HL-60 (cell line): ENCODE results near the gene MYO16.
"Not testable (repeated sequence)": the region's sequence is repeated elsewhere in the genome, so short reads cannot be mapped to it uniquely, and the experiment has no call there.

Experiments
- DNase-seq, 2 experiments: peaks; one replicate each; pipeline ENCODE4 v3.0.0-alpha.2; 2010 to 2020; ENCODE audit warnings: low read depth in 1 of 2, low spot score in 1 of 2
- H3K27ac ChIP-seq: fragments of 250-450 bp; sonication (Bioruptor Pico); replicated peaks from 2 replicates; pipeline ENCODE4 v1.5.1; 2020; ENCODE audit warnings: mild to moderate bottlenecking, moderate library complexity
- H3K27me3 ChIP-seq: fragments of 250-450 bp; sonication (Bioruptor Pico); 2 replicates; pipeline ENCODE4 v1.5.1; 2021; ENCODE audit warnings: mild to moderate bottlenecking, moderate library complexity; ENCODE audit not compliant: insufficient read depth, poor library complexity, severe bottlenecking
- H3K4me3 ChIP-seq: replicated peaks from 2 replicates; pipeline ENCODE4 v1.5.1; 2011; ENCODE audit warnings: mild to moderate bottlenecking, control low read depth, low read length; ENCODE audit not compliant: insufficient read depth
- GABPA ChIP-seq: IDR thresholded peaks from 2 replicates; pipeline ENCODE4 v1.6.1; 2012; ENCODE audit warnings: low read depth
- POLR2AphosphoS5 ChIP-seq: IDR thresholded peaks from 2 replicates; pipeline ENCODE4 v1.6.1; 2012; ENCODE audit warnings: low read depth
- SPI1 ChIP-seq: IDR thresholded peaks from 2 replicates; pipeline ENCODE4 v1.6.1; 2012; ENCODE audit warnings: low read depth, mild to moderate bottlenecking, borderline replicate concordance
- TF ChIP-seq, protein P1 (sequence below): IDR thresholded peaks from one replicate; pipeline ENCODE4 v1.5.1; 2011; ENCODE audit warnings: low read length, control low read depth, inconsistent platforms; ENCODE audit not compliant: insufficient read depth
- TF ChIP-seq, protein P2 (sequence below): IDR thresholded peaks from 2 replicates; pipeline ENCODE4 v1.6.1; 2012; ENCODE audit warnings: low read depth; ENCODE audit not compliant: insufficient replicate concordance

MYO16 gene

DNA sequence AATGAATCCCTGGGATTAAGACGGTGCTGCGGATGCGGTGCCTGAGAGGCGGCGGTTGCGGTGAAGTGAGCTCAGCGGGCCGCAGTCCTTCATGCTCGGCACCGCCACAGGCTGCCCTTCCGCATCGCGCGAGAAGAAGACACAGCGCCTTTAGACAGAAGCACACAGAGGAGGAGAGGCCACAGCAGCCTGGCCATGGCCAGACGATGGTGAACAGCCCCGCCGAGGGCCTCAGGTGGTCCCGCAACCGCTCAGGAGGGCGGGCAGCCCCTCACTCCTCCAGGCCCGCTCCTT is 459.2 kb downstream of the MYO16 start:
- no peak overlapping the region for H3K27ac ChIP-seq
- DNase-seq, result no peak
- H3K4me3 ChIP-seq, result no peak overlapping the region
- TF ChIP-seq GABPA, result no peak
- TF ChIP-seq, protein P1, sequence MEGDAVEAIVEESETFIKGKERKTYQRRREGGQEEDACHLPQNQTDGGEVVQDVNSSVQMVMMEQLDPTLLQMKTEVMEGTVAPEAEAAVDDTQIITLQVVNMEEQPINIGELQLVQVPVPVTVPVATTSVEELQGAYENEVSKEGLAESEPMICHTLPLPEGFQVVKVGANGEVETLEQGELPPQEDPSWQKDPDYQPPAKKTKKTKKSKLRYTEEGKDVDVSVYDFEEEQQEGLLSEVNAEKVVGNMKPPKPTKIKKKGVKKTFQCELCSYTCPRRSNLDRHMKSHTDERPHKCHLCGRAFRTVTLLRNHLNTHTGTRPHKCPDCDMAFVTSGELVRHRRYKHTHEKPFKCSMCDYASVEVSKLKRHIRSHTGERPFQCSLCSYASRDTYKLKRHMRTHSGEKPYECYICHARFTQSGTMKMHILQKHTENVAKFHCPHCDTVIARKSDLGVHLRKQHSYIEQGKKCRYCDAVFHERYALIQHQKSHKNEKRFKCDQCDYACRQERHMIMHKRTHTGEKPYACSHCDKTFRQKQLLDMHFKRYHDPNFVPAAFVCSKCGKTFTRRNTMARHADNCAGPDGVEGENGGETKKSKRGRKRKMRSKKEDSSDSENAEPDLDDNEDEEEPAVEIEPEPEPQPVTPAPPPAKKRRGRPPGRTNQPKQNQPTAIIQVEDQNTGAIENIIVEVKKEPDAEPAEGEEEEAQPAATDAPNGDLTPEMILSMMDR, result no peak
- TF ChIP-seq, protein P2, sequence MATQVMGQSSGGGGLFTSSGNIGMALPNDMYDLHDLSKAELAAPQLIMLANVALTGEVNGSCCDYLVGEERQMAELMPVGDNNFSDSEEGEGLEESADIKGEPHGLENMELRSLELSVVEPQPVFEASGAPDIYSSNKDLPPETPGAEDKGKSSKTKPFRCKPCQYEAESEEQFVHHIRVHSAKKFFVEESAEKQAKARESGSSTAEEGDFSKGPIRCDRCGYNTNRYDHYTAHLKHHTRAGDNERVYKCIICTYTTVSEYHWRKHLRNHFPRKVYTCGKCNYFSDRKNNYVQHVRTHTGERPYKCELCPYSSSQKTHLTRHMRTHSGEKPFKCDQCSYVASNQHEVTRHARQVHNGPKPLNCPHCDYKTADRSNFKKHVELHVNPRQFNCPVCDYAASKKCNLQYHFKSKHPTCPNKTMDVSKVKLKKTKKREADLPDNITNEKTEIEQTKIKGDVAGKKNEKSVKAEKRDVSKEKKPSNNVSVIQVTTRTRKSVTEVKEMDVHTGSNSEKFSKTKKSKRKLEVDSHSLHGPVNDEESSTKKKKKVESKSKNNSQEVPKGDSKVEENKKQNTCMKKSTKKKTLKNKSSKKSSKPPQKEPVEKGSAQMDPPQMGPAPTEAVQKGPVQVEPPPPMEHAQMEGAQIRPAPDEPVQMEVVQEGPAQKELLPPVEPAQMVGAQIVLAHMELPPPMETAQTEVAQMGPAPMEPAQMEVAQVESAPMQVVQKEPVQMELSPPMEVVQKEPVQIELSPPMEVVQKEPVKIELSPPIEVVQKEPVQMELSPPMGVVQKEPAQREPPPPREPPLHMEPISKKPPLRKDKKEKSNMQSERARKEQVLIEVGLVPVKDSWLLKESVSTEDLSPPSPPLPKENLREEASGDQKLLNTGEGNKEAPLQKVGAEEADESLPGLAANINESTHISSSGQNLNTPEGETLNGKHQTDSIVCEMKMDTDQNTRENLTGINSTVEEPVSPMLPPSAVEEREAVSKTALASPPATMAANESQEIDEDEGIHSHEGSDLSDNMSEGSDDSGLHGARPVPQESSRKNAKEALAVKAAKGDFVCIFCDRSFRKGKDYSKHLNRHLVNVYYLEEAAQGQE, result no peak
- TF ChIP-seq POLR2AphosphoS5, result no peak
- TF ChIP-seq SPI1, result no peak
- no peaks in the 10 kb centered on the region for H3K27me3 ChIP-seq

DNA sequence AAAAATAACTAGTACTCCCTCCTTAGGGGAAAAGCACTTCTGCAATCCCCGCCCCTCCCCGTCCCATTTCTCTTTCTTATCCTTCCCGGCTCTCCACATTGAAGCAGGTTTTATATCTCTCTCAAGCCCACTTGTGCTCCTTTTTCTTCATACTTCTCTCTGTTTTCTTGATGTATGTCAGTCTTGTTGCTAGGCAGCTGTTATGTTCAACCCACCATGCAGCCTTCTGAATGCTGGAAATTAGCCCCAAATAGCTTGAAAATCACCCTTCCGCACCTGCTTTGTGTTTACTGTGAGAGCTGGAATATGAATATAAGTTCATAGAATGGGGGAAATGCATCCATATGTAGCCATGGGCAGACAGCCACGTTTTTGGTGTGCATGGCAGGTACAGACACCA is 461.4 kb downstream of the MYO16 start:
- H3K4me3 ChIP-seq, result no peak overlapping the region
- H3K27me3 ChIP-seq, result no peaks in the 10 kb centered on the region
- H3K27ac ChIP-seq, result no peak overlapping the region
- no peak for DNase-seq
- TF ChIP-seq GABPA (no peak), POLR2AphosphoS5 (no peak)
- TF ChIP-seq, protein P1, result no peak
- TF ChIP-seq, protein P2, result no peak

DNA sequence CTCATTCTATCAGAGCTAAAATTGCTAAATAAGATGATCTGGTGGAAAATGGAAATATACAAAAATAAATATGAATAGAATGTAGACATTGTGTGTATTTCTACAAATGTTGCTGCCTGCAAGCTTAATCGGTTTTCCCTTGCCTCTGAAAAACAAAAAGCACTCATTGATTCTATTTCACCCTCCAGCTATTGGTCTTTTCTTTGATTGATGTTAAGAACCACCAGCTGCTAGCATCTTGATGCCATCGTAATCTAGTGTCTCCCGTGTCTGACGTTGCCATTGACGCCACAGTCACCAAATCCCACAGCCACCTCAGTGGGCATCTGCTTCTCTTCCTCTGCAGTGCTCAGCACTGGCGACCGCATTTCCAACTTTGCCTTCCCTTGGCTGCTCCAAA is 461.8 kb downstream of the MYO16 start:
- Histone ChIP-seq H3K27ac (no peak overlapping the region), H3K27me3 (no peaks in the 10 kb centered on the region), H3K4me3 (no peak overlapping the region)
- no peak for DNase-seq
- TF ChIP-seq, protein P2, result no peak
- TF ChIP-seq, protein P1, result no peak
- TF ChIP-seq GABPA (no peak), POLR2AphosphoS5 (no peak), SPI1 (no peak)

DNA sequence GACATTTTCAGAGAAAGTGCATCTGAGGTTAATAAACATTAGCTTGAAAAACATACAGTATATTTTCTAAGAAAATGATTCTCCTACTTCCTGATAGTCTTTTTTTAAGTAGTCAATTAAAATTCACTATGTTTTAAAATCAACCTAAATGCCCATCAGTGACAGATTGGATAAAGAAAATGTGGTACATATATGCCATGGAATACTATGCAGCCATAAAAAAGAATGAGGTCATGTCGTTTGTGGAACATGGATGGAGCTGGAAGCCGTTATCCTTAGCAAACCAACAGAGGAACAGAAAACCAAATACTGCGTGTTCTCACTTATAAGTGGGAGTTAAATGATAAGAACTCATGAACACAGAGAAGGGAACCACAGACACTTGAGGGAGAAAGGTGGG is 462.8 kb downstream of the MYO16 start:
- H3K4me3 ChIP-seq, H3K27ac ChIP-seq, H3K27me3 ChIP-seq, DNase-seq: not testable (repeated sequence)
